ENCODE data around the gene DDX24.

- TF ChIP-seq, protein P1, sequence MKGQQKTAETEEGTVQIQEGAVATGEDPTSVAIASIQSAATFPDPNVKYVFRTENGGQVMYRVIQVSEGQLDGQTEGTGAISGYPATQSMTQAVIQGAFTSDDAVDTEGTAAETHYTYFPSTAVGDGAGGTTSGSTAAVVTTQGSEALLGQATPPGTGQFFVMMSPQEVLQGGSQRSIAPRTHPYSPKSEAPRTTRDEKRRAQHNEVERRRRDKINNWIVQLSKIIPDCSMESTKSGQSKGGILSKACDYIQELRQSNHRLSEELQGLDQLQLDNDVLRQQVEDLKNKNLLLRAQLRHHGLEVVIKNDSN (IDR thresholded peaks at IDR 0.05): no peak
- TF ChIP-seq EP300 (IDR thresholded peaks at IDR 0.05; ENCODE audit: borderline replicate concordance) (no peak), FOXM1 (IDR thresholded peaks at IDR 0.05; ENCODE audit: borderline replicate concordance, low read depth) (no peak), TEAD4 (IDR thresholded peaks at IDR 0.05) (no peak), REST (IDR thresholded peaks at IDR 0.05; ENCODE audit: low read depth) (no peak), YY1 (IDR thresholded peaks at IDR 0.05; ENCODE audit: low read depth) (no peak)
Measured at GRCh38 chr14:94115631-94116030, 34.6 kb upstream of the DDX24 start.

Measured in Ishikawa (cell line).